ENCODE results near the gene IZUMO1. TPM values are rescaled to one million over a fixed set of nuclear protein-coding genes. Genes with fewer than 3 reads are reported as not detected.

Gene IZUMO1
- total and polyA plus RNA-seq, 9 of the 15 experiments (the other 6 are each of a cell fraction or from before 2014, with no cell fraction given) = 0.14 to 2.1 (median 0.73) TPM

DNA sequence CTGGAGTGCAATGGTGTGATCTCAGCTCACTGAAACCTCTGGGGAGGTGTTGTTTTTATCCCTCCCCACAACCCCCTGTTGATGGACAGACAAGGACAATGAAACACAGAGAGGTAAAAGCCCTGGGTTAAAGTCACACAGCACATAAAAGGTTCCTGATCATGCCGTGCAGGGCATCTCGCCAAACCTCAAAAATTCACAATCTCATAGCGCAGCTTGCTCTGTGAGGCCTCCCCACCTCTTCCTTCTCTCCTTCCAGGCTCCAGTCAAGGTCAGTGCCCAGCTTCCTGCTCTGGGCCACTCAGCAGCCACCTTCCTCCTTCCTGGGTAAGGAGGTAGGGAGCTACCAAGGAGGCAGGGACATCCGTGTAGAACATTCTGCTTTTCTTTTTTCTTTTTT, 48.7 kb downstream of the IZUMO1 start (continued):
- no peak for TF ChIP-seq ZSCAN29 (IDR thresholded peaks at IDR 0.05)
- TF ChIP-seq MNT (conservative IDR thresholded peaks at IDR 0.05) = no peak
- no peak; the same call in 1 of the 2 replicates for TF ChIP-seq SMARCE1 (IDR thresholded peaks at IDR 0.05)
- peak; percentile 95 for TF ChIP-seq NFIC (IDR thresholded peaks at IDR 0.05)

- intact Hi-C loops (cut with micrococcal nuclease) (no loop called here), in situ Hi-C loops (cut with MboI) (no loop called here)
- CTCF ChIA-PET (ENCODE audit: low intra/inter-chr PET ratio) = interaction anchor here (0.6 kb wide), 1 partner anchor 50 kb away, joined by 3 read pairs; the partner anchor contains the start of gene CA11
- no peaks in the 10 kb centered on the region for H3K9me3 ChIP-seq (replicated peaks; ENCODE audit: control insufficient read depth, insufficient read depth, low read depth, low read length)
- no peak for ATAC-seq
- H3K9me1 ChIP-seq (ENCODE audit: control insufficient read depth, insufficient read depth, low read length) = no peaks in the 10 kb centered on the region
- POLR2A ChIA-PET = interaction anchor here (1.5 kb wide), 1 partner anchor 21 kb away, joined by 4 read pairs; no protein-coding TSS in a partner anchor
- H4K20me1 ChIP-seq (replicated peaks; ENCODE audit: control insufficient read depth, insufficient read depth, low read length) = no peaks in the 10 kb centered on the region
- H3K4me2 ChIP-seq (ENCODE audit: insufficient read depth, low read length) = no peak overlapping the region
- H3K4me1 ChIP-seq (replicated peaks in 1 of 2; ENCODE audit: control insufficient read depth in 2 of 2, insufficient read depth in 2 of 2, low read length in 2 of 2) = peaks cover 10 to 27% of the 10 kb centered on the region in 2 experiments; a peak in 4 of 5 replicates
- H3K36me3 ChIP-seq (ENCODE audit: control insufficient read depth, insufficient read depth, low read length) = no peaks in the 10 kb centered on the region
- DNase-seq (ENCODE audit: extremely low read depth in 1 of 4, low spot score in 3 of 4) = no peak
- 70% methylated on average over 25 of the region's 34 CpGs for WGBS (ENCODE audit: insufficient coverage, low coverage, missing lambda C conversion rate)
- BruUV-seq (replicated peaks) = no TSS peak
- no peak for TF ChIP-seq CBFA2T2 (conservative IDR thresholded peaks at IDR 0.05)
- TF ChIP-seq MCM3 (IDR thresholded peaks at IDR 0.05) = no peak
- no peak for TF ChIP-seq CCAR2 (IDR thresholded peaks at IDR 0.05; ENCODE audit: low read depth, low read length)
- TF ChIP-seq, protein P1, sequence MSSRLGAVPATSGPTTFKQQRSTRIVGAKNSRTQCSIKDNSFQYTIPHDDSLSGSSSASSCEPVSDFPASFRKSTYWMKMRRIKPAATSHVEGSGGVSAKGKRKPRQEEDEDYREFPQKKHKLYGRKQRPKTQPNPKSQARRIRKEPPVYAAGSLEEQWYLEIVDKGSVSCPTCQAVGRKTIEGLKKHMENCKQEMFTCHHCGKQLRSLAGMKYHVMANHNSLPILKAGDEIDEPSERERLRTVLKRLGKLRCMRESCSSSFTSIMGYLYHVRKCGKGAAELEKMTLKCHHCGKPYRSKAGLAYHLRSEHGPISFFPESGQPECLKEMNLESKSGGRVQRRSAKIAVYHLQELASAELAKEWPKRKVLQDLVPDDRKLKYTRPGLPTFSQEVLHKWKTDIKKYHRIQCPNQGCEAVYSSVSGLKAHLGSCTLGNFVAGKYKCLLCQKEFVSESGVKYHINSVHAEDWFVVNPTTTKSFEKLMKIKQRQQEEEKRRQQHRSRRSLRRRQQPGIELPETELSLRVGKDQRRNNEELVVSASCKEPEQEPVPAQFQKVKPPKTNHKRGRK (tag; IDR thresholded peaks at IDR 0.05) = no peak
- no peak for TF ChIP-seq KAT2B (IDR thresholded peaks at IDR 0.05; ENCODE audit: low read depth, low read length)
- no peak for TF ChIP-seq CREB3 (tag; conservative IDR thresholded peaks at IDR 0.05; ENCODE audit: low read depth)
- TF ChIP-seq SREBF1 (IDR thresholded peaks at IDR 0.05; ENCODE audit: borderline replicate concordance, low read depth, low read length) = no peak
- TF ChIP-seq ATF7 (IDR thresholded peaks at IDR 0.05) = no peak
- H3K27me3 ChIP-seq (ENCODE audit: control insufficient read depth in 2 of 2, insufficient read depth in 2 of 2, low read length in 2 of 2) = no peaks in the 10 kb centered on the region
- FAIRE-seq = no peak
- no peak overlapping the region for H3K4me3 ChIP-seq
- peak overlapping the region in 1 of 2 experiments; percentile 82; a peak in 2 of 4 replicates for H3K9ac ChIP-seq (ENCODE audit: insufficient read depth in 1 of 2, low read depth in 2 of 2, low read length in 2 of 2)
- H2AFZ ChIP-seq (ENCODE audit: low read depth, low read length) = no peak overlapping the region
- no peak overlapping the region for H3K27ac ChIP-seq (ENCODE audit: extremely low read depth, low read depth, low read length)
- H3K79me2 ChIP-seq (ENCODE audit: control insufficient read depth, insufficient read depth, low read length) = no peaks in the 10 kb centered on the region
Measured at GRCh38 chr19:48696353-48697010, 50.2 kb downstream of the IZUMO1 start.
